Measurements from ENCODE around the gene ZNF182. TPM values are rescaled to one million over a fixed set of nuclear protein-coding genes. Genes with fewer than 3 reads are reported as not detected.
"Not testable (repeated sequence)": the region's sequence is repeated elsewhere in the genome, so short reads cannot be mapped to it uniquely, and the experiment has no call there.

Gene ZNF182
- total and polyA plus RNA-seq, 9 of the 15 experiments (the other 6 are each of a cell fraction or from before 2014, with no cell fraction given): 0.59 to 5.0 (median 3.9) TPM

- in situ Hi-C loops (cut with MboI): no loop called here
- CTCF ChIA-PET (ENCODE audit: low intra/inter-chr PET ratio): no interaction called here
- no peak for ATAC-seq
Observed at GRCh38 chrX:47956016-47956415, 47.8 kb downstream of the ZNF182 start.

GRCh38 chrX:47955295-47955694 lies 48.5 kb downstream of the ZNF182 start:
- H3K4me2 ChIP-seq (ENCODE audit: insufficient read depth, low read length); FAIRE-seq; BruUV-seq (replicated peaks): not testable (repeated sequence)

More at GRCh38 chrX:47956016-47956415, 47.8 kb downstream of the ZNF182 start:
- POLR2A ChIA-PET: no interaction called here
- Histone ChIP-seq H3K27ac (ENCODE audit: extremely low read depth, low read depth, low read length) (no peak overlapping the region), H3K36me3 (ENCODE audit: control insufficient read depth, insufficient read depth, low read length) (no peaks in the 10 kb centered on the region), H3K79me2 (ENCODE audit: control insufficient read depth, insufficient read depth, low read length) (no peaks in the 10 kb centered on the region), H4K20me1 (replicated peaks; ENCODE audit: control insufficient read depth, insufficient read depth, low read length) (no peaks in the 10 kb centered on the region), H3K9me1 (ENCODE audit: control insufficient read depth, insufficient read depth, low read length) (no peaks in the 10 kb centered on the region), H3K4me2 (ENCODE audit: insufficient read depth, low read length) (no peak overlapping the region), H2AFZ (ENCODE audit: low read depth, low read length) (no peak overlapping the region), H3K27me3 (ENCODE audit: control insufficient read depth in 2 of 2, insufficient read depth in 2 of 2, low read length in 2 of 2) (peaks cover 0 to 8% of the 10 kb centered on the region in 2 experiments; a peak in 2 of 5 replicates), H3K9ac (ENCODE audit: insufficient read depth in 1 of 2, low read depth in 2 of 2, low read length in 2 of 2) (no peak overlapping the region), H3K4me1 (replicated peaks in 1 of 2; ENCODE audit: control insufficient read depth in 2 of 2, insufficient read depth in 2 of 2, low read length in 2 of 2) (no peaks in the 10 kb centered on the region; a peak in 2 of 5 replicates), H3K4me3 (no peak overlapping the region), H3K9me3 (replicated peaks; ENCODE audit: control insufficient read depth, insufficient read depth, low read depth, low read length) (no peaks in the 10 kb centered on the region)
- WGBS (ENCODE audit: insufficient coverage, low coverage, missing lambda C conversion rate): 1% methylated on average over 10 of the region's 13 CpGs
- no peak for TF ChIP-seq ZNF764 (CRISPR knock-in tag; IDR thresholded peaks at IDR 0.05; ENCODE audit: low read depth)
- FAIRE-seq (no peak), DNase-seq (ENCODE audit: extremely low read depth in 1 of 4, low spot score in 3 of 4) (no peak)
- no TSS peak for BruUV-seq (replicated peaks)
- intact Hi-C loops (cut with micrococcal nuclease): no loop called here

More at GRCh38 chrX:47955295-47955694, 48.5 kb downstream of the ZNF182 start:
- ATAC-seq; DNase-seq (ENCODE audit: extremely low read depth in 1 of 4, low spot score in 3 of 4); H2AFZ ChIP-seq (ENCODE audit: low read depth, low read length); H3K9me3 ChIP-seq (replicated peaks; ENCODE audit: control insufficient read depth, insufficient read depth, low read depth, low read length); H3K27ac ChIP-seq (ENCODE audit: extremely low read depth, low read depth, low read length); H3K4me1 ChIP-seq (replicated peaks in 1 of 2; ENCODE audit: control insufficient read depth in 2 of 2, insufficient read depth in 2 of 2, low read length in 2 of 2); POLR2A ChIA-PET; H3K4me3 ChIP-seq; H4K20me1 ChIP-seq (replicated peaks; ENCODE audit: control insufficient read depth, insufficient read depth, low read length); H3K27me3 ChIP-seq (ENCODE audit: control insufficient read depth in 2 of 2, insufficient read depth in 2 of 2, low read length in 2 of 2); H3K36me3 ChIP-seq (ENCODE audit: control insufficient read depth, insufficient read depth, low read length); CTCF ChIA-PET (ENCODE audit: low intra/inter-chr PET ratio); intact Hi-C loops (cut with micrococcal nuclease); H3K9ac ChIP-seq (ENCODE audit: insufficient read depth in 1 of 2, low read depth in 2 of 2, low read length in 2 of 2); H3K79me2 ChIP-seq (ENCODE audit: control insufficient read depth, insufficient read depth, low read length); in situ Hi-C loops (cut with MboI); H3K9me1 ChIP-seq (ENCODE audit: control insufficient read depth, insufficient read depth, low read length): not testable (repeated sequence)
- WGBS (ENCODE audit: insufficient coverage, low coverage, missing lambda C conversion rate): 22% methylated on average over 5 of the region's 7 CpGs

Measured in K562 (cell line).